GM12891 (cell line): ENCODE measurements around the gene PRKAG1. TPM values are rescaled to one million over a fixed set of nuclear protein-coding genes. Genes with fewer than 3 reads are reported as not detected.
A peak's percentile ranks its signal among the peaks of the same experiment; 100 is the strongest.
"Not testable (repeated sequence)": the region's sequence is repeated elsewhere in the genome, so short reads cannot be mapped to it uniquely, and the experiment has no call there.

ENCODE experiments used
- DNase-seq: peaks from one replicate; pipeline ENCODE4 v3.0.0; 2011; ENCODE audit warnings: low spot score; ENCODE audit not compliant: insufficient read length
- FAIRE-seq: peaks from 2 replicates; lab custom pipeline; 2011; peaks lifted over from hg19 to GRCh38; lab: Jason Lieb, UNC
- PAX5 ChIP-seq: IDR thresholded peaks from 2 replicates; pipeline ENCODE4 v1.6.1; 2011; ENCODE audit warnings: low read length, moderate library complexity, mild to moderate bottlenecking; ENCODE audit not compliant: insufficient read depth, severe bottlenecking
- POLR2A ChIP-seq: IDR thresholded peaks from 2 replicates; pipeline ENCODE4 v1.6.1; 2011; ENCODE audit warnings: low read depth, low read length, control low read depth
- POLR2AphosphoS5 ChIP-seq: IDR thresholded peaks from 2 replicates; pipeline ENCODE4 v1.6.1; 2011; ENCODE audit warnings: low read depth, low read length, control low read depth
- POU2F2 ChIP-seq: IDR thresholded peaks from 2 replicates; pipeline ENCODE4 v1.6.1; 2011; ENCODE audit warnings: low read depth, mild to moderate bottlenecking, control low read depth, low read length, moderate library complexity
- SPI1 ChIP-seq: IDR thresholded peaks from 2 replicates; pipeline ENCODE4 v1.6.1; 2011; ENCODE audit warnings: low read depth, low read length, control low read depth
- TAF1 ChIP-seq: IDR thresholded peaks from 2 replicates; pipeline ENCODE4 v1.6.1; 2011; ENCODE audit warnings: low read depth, low read length, control low read depth
- polyA plus RNA-seq: library from polyadenylated mRNA; unstranded; fragments of >200 nt; gene quantifications from one replicate; pipeline ENCODE4 v1.2.1, GENCODE V29; 2012; ENCODE audit warnings: low read depth, missing spikeins, inconsistent platforms; ENCODE audit not compliant: missing spikeins

PRKAG1 gene
- polyA plus RNA-seq = 49.9 TPM

DNA sequence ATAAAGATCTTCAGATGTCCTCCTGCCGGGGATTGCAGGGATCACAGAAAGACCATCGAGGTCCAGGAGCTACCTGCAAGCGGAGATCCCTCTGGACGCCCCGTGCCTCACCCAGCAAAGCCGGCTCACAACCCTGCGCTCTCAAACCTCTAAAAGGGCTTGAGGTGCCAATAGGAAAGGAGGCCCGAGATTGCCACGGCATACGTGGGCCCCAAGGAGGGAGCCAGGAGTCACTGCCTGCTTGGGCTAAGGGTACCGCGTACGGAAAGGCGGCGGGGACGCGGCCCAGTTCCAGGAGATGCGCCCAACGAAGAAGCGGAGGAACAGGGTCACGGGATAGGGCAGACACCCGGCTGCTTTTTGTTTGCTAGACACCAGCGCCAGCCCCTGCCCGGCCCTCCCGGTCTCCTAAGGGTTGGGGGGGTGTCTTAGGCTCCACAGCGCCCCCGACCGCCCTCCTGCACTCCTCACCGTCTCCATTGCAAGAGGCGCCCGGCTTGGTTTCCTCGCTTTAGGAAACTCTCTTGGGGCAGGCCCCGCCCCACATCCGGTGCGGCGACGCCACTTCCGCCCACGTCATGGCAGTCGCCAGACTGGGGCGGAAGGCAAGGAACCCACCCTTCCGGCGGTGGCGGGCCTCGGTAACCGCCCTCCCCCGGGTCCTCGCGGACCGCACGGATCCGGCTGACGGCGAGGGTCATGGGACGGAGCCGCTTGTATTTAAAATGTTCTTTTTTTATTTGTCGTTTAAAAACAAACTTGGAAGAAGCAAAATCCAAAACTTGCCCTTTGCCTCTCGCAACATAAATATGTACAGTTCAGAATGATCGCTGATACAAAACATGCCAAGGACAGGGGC lies at the start of gene PRKAG1:
Gene PRKAG1, minus strand, starts transcription at position 516 of the 859 bp plus-strand sequence. Its CDS starts 36 bp downstream, at position 480.
- FAIRE-seq = peak; percentile 93

DNA sequence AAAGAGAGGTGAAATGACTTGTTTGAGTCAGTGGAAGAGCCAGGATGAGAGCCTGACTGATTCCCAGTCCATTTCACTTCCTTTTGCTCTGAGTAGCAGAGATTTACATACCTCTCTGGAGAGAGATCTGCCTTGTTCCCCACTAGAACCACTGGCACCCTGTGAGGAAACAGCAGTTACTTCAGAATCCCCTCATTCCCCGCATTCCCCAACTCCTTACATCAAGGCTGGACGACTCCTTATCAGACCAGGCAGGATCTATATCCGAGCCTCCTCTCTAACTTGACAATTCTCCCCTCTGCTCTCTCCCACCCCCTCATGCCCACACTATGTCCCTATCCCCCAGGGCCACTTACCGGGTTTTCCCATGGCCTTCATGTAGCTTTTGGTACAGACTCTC lies 47.5 kb upstream of the PRKAG1 start:
- DNase-seq (no peak), FAIRE-seq (no peak)
- TF ChIP-seq SPI1 = no peak
- no peak for TF ChIP-seq POU2F2
- no peak for TF ChIP-seq POLR2AphosphoS5
- no peak for TF ChIP-seq TAF1
- TF ChIP-seq PAX5 = no peak

More for the DNA sequence above, at the start of gene PRKAG1:
- peak; percentile 93 for TF ChIP-seq POLR2AphosphoS5
- TF ChIP-seq TAF1 = peak; percentile 94
- TF ChIP-seq PAX5 = no peak
- peak; percentile 64 for TF ChIP-seq SPI1
- TF ChIP-seq POLR2A = peak; percentile 94
- peak; percentile 76; the same call in 1 of the 2 replicates for TF ChIP-seq POU2F2
- DNase-seq = peak; percentile 99

DNA sequence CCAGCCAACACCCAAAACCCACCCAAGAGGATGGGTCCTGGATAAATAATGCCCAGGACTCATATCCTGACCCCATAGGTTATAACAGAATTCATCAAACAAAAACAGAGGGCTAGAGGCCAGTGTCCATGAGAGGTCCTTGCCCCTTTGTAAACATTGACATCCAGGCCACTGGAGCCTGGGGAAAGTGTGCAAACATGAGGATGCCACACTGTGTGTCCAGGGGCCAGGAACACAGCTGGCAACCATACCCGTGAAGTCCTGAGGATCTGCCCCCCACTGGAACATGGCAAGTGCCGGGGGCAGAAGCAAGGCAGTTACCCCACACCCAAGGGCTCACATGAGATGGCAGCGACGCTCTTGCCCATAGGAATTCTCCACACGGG lies 46.2 kb upstream of the PRKAG1 start:
- DNase-seq (no peak), FAIRE-seq (no peak)
- no peak for TF ChIP-seq POU2F2
- TF ChIP-seq SPI1 = no peak
- TF ChIP-seq TAF1 = no peak
- no peak for TF ChIP-seq POLR2AphosphoS5
- no peak for TF ChIP-seq PAX5
- no peak for TF ChIP-seq POLR2A

DNA sequence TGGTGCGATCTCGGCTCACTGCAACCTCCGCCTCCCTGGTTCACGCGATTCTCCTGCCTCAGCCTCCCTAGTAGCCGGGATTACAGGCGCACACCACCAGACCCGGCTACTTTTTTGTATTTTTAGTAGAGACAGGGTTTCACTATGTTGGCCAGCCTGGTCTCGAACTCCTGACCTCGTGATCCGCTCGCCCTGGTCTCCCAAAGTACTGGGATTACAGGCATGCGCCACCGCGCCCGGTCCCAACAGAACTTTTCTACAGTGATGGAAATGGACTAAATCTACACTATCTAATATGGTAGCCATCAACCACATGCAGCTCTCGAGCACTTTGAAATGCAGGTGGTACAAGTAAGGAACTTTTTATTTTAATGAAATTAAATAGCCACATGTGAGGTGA lies 43.3 kb upstream of the PRKAG1 start:
- not testable (repeated sequence) for FAIRE-seq, DNase-seq

DNA sequence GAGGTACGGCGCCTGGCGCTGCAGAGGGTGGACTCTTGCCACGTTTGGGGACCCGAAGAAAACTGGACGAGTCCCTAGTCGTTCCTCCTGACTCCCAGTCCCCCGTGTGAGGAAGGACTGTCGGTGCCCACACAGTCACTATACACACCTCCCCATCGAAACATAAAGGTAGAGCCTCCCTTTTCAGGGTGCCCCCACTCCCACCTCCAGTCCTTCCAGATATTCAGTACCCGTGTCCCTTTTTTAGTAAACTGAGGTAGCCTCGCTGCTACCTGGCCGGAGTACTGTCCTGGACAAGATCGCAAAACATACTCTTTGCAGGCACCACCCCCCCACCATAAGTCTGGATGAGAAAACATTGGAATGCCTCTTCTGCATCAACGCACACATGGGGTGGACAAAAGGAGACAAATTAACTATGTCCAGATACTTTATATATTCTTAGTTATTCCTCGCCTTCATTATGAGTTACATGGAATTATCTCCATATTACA lies 42.6 kb upstream of the PRKAG1 start:
- TF ChIP-seq POLR2AphosphoS5 (no peak), SPI1 (no peak), TAF1 (no peak), POU2F2 (no peak), POLR2A (no peak), PAX5 (no peak)
- DNase-seq (no peak), FAIRE-seq (peak; percentile 64)

DNA sequence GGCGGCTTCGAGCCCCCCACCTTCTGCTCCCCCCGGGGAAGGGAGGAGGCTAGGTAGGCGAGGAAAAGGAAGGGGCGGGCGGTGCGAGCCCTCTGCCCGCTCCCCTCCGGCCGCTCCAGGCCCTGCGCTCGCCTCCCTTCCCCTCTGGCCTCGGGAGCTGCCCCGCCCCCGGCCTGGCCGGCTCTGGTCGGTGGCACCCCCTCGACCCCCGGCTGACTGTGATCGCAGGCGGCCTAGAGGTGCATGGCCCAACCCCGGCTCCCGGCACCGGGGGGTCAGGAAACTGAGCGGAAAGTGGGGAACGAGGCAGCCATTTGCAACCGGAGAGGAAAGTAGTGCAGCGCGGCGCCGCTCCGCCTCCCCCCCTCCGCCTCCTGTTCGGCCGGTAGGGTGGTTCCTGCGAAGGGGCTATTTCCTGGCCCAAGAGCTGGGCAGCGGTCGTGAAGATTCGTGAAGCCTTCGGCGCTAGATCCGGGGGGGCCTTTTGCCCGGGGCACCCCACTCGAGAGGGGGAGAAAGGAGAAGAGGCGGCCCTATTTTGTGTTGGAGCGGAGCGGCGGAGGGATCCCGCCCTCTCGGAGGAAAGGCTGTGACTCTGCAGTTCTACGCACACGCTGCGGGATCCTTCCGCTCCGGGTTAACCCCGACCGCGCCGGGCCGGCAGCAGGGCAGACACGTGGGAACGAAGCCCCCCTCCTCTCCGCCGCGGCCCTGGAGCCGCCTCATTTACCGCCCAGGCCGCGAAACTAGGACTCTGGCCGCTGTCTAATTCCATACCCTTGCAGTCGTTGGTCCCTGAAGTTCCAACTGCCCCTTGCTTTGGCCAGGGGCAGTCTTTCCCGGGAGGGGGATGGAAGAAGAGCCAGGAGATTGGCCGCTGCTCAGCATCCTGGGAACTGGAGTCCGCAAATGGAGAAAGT lies 41.9 kb upstream of the PRKAG1 start, which contains the start of gene KMT2D:
Gene KMT2D, minus strand, starts transcription at position 558 of the 920 bp plus-strand sequence. CDS start 5,470 bp downstream, outside the sequence.
- DNase-seq (peak; percentile 92), FAIRE-seq (peak; percentile 87)
- TF ChIP-seq TAF1 (peak; percentile 67), SPI1 (no peak), POLR2A (peak; percentile 84; the same call in 1 of the 2 replicates), POLR2AphosphoS5 (peak; percentile 82), POU2F2 (peak; percentile 64; the same call in 1 of the 2 replicates), PAX5 (no peak)

DNA sequence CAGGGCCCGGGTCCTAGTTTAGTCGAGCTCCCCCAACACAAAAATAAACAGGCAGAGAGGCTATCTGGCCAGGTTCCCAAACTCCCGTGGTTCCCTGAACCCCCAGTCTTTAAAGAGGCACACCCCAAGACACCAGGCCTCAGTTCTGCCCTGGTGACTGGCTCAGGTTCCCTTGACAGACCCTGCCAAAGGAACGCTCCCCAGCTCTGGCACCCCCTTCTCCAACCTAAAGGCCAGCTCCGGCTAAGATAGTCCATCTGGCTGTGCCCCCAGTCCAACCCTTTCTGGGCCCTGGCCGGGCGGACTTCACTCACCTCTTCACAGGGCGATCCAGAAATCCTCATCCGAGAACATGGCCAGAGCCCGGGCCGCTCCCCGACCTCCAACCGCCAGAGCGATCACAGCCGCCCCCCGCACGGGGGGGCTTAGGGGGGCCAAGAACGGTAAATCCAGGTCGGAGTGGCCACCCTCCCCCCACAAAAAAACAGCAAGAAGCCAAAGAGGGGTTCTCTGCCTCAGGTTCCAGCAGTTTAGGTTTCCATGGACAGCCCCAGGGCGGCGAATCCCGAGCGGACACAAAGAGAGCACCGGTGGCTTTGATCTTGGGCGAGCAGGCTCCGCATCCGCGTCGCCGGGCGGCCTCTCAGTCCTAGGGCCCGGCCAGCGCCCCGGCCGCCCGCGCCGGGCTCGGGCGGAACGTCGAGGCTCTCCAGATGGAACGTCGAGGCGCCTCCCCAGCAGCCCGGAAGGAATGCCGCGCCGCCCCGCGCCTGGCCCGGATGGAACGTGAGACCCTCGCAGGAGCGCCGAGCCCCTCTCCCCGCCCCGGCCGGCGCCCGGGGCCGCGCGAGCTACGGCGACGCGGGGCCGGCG lies 41.0 kb upstream of the PRKAG1 start:
- FAIRE-seq (no peak), DNase-seq (peak; percentile 24)
- no peak for TF ChIP-seq POLR2A
- no peak for TF ChIP-seq POLR2AphosphoS5
- no peak for TF ChIP-seq PAX5
- TF ChIP-seq POU2F2 = no peak
- TF ChIP-seq TAF1 = no peak
- no peak for TF ChIP-seq SPI1

DNA sequence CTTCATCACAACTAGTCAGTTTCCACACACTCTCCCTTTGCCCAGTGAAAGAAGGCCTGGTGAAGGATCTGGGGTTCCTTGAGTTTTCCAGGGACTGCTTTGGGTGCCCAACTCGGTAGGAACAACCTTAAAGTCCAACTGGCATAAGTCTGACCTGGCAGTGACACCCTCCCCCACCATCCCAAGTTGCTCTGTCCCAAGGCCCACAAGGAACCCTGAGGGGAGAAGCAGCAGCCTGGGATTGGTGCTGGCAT lies 40.4 kb upstream of the PRKAG1 start:
- DNase-seq (no peak), FAIRE-seq (no peak)
- TF ChIP-seq PAX5 (no peak), SPI1 (no peak), POLR2AphosphoS5 (no peak), POLR2A (no peak), TAF1 (no peak), POU2F2 (no peak)

DNA sequence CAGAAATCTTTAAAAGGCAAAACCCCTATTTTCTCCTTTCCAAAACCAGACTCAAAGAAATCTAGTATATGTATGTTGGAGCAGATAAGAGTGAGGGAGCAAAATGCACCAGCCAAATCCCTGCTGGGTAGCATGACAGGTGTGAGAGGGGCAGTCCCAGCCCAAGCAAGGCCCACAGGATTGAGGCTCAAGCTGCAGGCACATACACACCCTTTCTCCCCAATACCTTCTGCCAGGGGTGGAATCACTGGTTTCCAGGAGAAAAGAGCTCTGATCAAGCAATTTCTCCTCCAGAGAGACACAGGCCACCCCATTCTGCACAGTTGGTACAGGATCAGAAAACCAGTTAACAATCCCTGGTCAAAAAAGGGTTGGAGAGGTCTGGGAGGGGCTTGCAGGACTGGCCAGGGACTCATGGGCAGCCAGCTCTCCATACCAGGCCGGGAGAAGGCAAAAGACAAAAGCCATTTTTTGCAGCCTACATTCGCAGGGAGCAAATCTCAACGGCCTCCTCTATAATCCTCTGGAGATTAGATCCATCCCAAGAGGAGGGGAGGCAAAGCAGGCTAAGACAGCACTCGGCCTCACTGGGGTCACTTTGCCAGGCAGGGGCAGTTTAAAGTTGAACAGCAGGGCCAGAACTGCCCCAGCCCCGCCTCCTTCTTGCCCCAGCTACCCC lies 39.9 kb upstream of the PRKAG1 start:
- DNase-seq (peak; percentile 5), FAIRE-seq (no peak)
- TF ChIP-seq TAF1 (no peak), POU2F2 (no peak), PAX5 (no peak), SPI1 (no peak), POLR2AphosphoS5 (no peak), POLR2A (no peak)
